ENCODE data around the gene SCAMP4.

DNA sequence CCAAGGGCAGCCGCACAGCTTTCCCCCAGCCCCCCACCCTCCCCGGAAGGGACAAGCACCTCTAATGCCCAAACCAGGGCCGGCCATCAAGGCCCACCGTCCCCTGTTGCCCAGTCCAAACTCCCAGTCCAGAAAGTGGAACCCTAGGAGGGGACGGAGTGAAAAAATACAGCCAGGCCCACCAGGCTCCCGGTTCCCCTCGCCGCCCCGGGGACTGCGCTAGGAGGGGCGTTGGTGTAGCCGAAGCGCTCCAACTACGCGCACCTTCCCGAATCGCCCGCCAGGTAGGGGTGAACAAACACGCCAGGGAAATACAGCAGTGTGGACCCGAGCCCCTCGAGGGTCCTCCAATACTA is 43.2 kb upstream of the SCAMP4 start:
- TF ChIP-seq, protein P1, sequence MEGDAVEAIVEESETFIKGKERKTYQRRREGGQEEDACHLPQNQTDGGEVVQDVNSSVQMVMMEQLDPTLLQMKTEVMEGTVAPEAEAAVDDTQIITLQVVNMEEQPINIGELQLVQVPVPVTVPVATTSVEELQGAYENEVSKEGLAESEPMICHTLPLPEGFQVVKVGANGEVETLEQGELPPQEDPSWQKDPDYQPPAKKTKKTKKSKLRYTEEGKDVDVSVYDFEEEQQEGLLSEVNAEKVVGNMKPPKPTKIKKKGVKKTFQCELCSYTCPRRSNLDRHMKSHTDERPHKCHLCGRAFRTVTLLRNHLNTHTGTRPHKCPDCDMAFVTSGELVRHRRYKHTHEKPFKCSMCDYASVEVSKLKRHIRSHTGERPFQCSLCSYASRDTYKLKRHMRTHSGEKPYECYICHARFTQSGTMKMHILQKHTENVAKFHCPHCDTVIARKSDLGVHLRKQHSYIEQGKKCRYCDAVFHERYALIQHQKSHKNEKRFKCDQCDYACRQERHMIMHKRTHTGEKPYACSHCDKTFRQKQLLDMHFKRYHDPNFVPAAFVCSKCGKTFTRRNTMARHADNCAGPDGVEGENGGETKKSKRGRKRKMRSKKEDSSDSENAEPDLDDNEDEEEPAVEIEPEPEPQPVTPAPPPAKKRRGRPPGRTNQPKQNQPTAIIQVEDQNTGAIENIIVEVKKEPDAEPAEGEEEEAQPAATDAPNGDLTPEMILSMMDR (IDR thresholded peaks at IDR 0.05; ENCODE audit: low read length) = no peak
- no peak for TF ChIP-seq EZH2 (IDR thresholded peaks at IDR 0.05; ENCODE audit: borderline replicate concordance, low read length)

Measured in OCI-LY1 (cell line).